ENCODE results near the gene GSK3A. TPM values are rescaled to one million over a fixed set of nuclear protein-coding genes. Genes with fewer than 3 reads are reported as not detected.
A peak's percentile ranks its signal among the peaks of the same experiment; 100 is the strongest.

The GSK3A gene
- total RNA-seq, 1 donor from 2014 or later = 39.8 TPM

DNA sequence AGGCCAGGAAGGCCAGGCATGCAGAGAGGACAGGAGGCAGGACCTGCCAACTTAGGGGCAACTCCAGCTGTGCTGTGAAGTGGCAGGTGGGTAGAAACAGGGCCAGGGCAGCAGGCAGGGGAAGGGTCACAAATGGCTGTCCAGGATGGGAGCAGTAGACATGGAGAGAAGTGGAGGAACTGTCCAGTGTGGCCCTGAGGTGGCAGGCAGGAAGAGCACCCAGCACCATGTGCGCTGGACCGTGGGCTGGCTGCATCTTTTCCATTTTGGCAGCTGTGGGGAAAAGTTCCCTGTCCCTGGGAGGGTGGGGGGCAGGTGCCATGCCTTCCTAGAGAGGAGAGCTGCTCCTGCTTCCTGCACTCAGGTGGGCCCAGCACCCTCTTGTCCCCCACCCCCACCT, 38.7 kb downstream of the GSK3A start:
- H3K36me3 ChIP-seq = peaks cover 96% of the 10 kb centered on the region
- intact Hi-C loops (cut with DNase I) = no loop called here
- no peaks in the 10 kb centered on the region for H3K9me3 ChIP-seq
- peaks cover 69% of the 10 kb centered on the region for H3K4me1 ChIP-seq
- ATAC-seq (no peak), DNase-seq (no peak)
- H3K27me3 ChIP-seq (ENCODE audit: low read depth) = no peaks in the 10 kb centered on the region
- no peak overlapping the region for H3K27ac ChIP-seq
- H3K4me3 ChIP-seq = no peak overlapping the region
- TF ChIP-seq, protein P1, sequence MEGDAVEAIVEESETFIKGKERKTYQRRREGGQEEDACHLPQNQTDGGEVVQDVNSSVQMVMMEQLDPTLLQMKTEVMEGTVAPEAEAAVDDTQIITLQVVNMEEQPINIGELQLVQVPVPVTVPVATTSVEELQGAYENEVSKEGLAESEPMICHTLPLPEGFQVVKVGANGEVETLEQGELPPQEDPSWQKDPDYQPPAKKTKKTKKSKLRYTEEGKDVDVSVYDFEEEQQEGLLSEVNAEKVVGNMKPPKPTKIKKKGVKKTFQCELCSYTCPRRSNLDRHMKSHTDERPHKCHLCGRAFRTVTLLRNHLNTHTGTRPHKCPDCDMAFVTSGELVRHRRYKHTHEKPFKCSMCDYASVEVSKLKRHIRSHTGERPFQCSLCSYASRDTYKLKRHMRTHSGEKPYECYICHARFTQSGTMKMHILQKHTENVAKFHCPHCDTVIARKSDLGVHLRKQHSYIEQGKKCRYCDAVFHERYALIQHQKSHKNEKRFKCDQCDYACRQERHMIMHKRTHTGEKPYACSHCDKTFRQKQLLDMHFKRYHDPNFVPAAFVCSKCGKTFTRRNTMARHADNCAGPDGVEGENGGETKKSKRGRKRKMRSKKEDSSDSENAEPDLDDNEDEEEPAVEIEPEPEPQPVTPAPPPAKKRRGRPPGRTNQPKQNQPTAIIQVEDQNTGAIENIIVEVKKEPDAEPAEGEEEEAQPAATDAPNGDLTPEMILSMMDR (IDR thresholded peaks at IDR 0.05) = no peak

DNA sequence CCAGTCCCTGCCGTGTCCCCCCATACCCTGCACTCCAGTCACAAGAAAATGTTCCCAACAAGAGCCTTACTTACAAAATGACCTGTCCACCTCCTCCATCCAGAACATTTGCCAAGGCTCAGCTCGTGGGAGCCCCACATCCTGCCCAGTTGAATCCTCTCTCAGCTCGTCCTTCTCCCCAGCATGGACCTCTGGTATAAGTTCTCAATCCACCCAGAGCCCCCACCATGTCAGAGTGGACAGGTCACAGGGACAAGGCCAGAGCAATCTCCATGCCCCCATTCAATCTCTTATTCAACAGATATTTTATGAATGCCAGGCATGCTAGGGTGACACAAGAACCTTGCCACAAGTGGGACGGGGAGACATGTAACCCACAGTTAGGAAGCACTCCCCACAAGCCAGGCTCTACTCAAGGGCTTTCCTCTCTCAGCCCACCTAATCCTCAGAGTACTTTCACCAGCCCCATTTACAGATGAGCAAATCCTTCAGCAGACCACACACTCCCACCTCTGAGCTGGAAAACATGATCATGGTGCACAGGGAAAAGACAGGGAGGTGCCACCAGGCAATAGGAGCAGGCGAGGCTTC, 40.0 kb downstream of the GSK3A start:
- Histone ChIP-seq H3K27ac (peak overlapping the region; percentile 82), H3K9me3 (no peaks in the 10 kb centered on the region), H3K4me3 (no peak overlapping the region), H3K4me1 (peaks cover 73% of the 10 kb centered on the region), H3K36me3 (peaks cover 94% of the 10 kb centered on the region), H3K27me3 (ENCODE audit: low read depth) (no peaks in the 10 kb centered on the region)
- TF ChIP-seq, protein P1 (IDR thresholded peaks at IDR 0.05) = no peak
- DNase-seq (no peak), ATAC-seq (no peak)
- intact Hi-C loops (cut with DNase I) = no loop called here

DNA sequence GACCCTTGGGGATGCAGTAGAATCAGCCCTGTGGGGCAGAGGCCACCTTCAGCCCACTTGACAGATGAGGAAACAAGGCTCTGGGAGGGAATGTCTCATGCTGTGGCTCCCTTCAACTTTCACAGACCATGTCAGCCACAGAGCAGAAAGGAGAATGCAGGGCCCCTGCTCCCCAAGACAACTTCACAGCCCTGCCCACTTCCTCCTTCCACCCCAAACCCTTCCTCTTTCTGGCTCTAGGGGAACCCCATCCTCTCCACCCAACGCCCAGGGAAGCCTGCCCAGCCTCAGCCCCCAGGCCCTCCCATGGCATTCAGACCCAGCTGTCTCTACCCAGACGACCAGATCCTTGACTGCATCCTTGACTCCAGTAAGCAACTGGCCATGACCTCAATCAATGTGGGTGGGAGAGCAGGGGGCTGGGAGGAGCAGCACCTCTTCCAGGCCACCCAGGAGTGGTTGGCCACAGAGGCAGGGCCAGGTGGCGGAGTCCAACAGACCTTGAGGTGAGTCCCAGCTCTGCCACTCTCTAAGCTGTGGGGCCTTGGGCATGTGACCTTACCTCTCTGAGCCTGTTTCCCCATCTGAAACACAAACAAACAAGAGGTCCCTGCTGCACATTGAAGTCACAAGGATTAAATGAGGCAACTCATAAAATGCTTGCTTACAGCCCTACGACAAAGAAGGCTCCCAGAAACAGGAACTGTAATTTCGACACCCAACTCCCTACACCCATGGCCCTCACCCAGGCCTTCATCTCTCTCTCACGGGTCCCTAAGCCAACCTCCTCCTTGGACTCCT, 40.7 kb downstream of the GSK3A start:
- peak; percentile 79 for DNase-seq
- TF ChIP-seq, protein P1 (IDR thresholded peaks at IDR 0.05) = no peak
- Histone ChIP-seq H3K9me3 (no peaks in the 10 kb centered on the region), H3K27ac (peak overlapping the region; percentile 82), H3K4me3 (peak overlapping the region; percentile 25), H3K27me3 (ENCODE audit: low read depth) (no peaks in the 10 kb centered on the region), H3K4me1 (peaks cover 72% of the 10 kb centered on the region), H3K36me3 (peaks cover 93% of the 10 kb centered on the region)
- peak; percentile 76 to 81 for ATAC-seq
- intact Hi-C loops (cut with DNase I) = no loop called here

DNA sequence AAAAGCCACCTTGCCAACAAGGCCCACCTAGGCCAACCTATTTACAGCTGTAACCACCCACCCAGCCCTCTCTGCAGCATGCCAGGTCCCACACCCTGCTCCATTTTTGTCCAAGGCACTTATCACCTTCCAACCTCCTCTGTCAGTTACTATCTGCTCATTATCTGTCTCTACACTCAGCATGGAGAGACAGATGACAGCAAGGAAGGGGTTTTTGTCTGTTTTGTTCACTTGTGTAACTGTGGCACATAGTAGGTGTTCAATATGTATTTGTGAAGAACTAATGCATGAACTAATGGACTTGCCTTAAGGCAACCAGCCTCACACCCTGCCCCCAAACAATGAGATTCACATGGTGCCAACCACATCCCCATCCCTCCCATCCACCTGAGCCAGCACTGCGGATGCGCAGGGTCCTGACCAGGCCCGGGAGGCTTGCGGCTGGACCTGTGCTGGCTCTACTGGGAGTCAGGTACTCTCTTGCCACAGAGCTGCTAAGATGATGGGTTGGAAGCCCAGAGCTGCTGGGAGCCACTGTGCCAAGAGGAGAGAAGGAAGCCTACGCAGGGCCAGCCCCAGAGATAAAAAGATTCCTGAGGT, 42.2 kb downstream of the GSK3A start:
- no peak for DNase-seq
- no peak overlapping the region for H3K4me3 ChIP-seq
- ATAC-seq = no peak
- H3K9me3 ChIP-seq = no peaks in the 10 kb centered on the region
- intact Hi-C loops (cut with DNase I) = no loop called here
- H3K27me3 ChIP-seq (ENCODE audit: low read depth) = no peaks in the 10 kb centered on the region
- peak overlapping the region; percentile 82 for H3K27ac ChIP-seq
- H3K36me3 ChIP-seq = peaks cover 81% of the 10 kb centered on the region
- TF ChIP-seq, protein P1 (IDR thresholded peaks at IDR 0.05) = no peak
- H3K4me1 ChIP-seq = peaks cover 69% of the 10 kb centered on the region

DNA sequence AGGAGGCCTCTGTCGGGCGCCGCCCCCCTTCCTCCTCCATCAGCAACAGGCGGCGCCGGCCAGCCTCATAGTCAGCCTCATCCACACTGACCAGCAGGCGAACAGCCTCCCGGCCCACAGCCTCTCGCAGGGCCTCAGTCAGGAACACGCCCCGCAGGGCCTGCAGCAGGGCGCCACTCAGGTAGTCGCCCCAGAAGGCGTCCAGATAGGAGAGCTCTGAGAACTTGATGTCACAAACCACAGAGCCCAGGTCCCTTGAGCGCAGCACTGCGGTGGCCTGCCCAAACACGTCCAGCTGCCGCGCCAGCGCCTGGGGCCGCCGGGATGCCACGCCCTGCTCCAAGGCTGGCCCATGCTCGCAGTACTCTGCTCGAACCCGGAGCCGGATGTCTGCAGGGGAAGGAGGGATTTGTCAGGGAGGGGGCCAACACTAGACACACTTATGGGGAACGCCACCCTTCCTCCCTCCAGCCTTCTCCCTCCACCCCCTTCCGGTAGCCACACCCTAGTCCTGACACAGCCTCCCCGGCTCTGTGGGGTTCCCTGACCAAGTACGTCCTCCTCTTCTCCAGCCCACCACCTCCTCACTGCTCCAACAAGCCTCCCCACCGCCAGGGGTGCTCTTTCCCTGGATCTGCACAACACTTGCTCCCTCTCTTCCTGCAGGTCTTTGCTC, 42.8 kb downstream of the GSK3A start:
- Histone ChIP-seq H3K4me3 (peak overlapping the region; percentile 35), H3K27ac (peak overlapping the region; percentile 82), H3K36me3 (peaks cover 74% of the 10 kb centered on the region), H3K27me3 (ENCODE audit: low read depth) (no peaks in the 10 kb centered on the region), H3K4me1 (peaks cover 69% of the 10 kb centered on the region), H3K9me3 (no peaks in the 10 kb centered on the region)
- TF ChIP-seq, protein P1 (IDR thresholded peaks at IDR 0.05) = no peak
- intact Hi-C loops (cut with DNase I) = no loop called here
- ATAC-seq (peak; percentile 58 to 71), DNase-seq (peak; percentile 83)

Data from lower lobe of right lung (tissue), 2 donors.